ENCODE results near the gene CDH13.

The CDH13 gene

DNA sequence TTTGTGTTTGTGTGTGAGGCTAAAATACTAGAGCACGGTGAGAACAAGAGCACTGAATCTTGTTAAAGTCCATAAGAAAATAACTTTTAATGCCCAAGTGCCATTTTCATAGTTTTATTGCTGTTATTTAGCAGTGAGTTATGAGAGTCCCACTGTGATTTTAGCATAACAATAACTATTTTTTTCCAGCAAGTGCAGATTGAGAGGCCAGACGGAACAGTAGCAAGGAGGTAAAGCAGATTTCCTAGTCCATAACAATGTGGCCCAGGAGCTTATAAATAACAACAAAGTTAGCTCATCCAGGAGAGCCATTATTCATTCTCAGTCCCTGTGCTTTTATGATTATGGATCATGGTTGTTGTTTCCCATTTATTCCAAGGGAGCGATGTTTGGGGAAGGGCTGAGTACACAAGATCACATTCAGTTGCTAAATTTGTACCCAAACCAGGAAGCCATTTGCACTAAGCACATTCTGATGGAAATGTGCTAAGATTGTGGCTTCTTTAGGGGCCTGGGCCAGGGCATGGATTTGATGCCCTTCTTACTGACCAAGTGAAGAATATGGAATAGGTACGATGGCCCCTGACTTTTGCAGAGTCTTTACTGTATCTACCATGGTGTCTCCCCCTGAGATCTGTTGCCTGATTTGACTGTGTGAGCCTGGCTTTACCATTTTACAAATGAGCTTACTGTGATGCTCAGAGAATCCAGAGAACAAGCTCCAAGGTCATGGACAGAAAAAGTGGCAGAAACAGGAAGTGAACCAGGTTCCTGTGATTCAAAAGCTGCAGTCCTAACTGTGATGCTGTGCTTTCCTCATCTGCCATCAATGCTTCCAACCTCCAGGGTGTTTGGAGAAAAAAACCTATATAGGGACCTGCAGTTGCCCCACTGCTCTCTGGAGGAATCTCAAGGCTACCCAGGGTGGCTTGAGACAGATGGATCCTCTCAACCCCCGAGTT lies 976.3 kb downstream of the CDH13 start:
- DNase-seq = no peak

- no peak for DNase-seq
Measured at GRCh38 chr16:83603723-83604570, 977.2 kb downstream of the CDH13 start.

DNA sequence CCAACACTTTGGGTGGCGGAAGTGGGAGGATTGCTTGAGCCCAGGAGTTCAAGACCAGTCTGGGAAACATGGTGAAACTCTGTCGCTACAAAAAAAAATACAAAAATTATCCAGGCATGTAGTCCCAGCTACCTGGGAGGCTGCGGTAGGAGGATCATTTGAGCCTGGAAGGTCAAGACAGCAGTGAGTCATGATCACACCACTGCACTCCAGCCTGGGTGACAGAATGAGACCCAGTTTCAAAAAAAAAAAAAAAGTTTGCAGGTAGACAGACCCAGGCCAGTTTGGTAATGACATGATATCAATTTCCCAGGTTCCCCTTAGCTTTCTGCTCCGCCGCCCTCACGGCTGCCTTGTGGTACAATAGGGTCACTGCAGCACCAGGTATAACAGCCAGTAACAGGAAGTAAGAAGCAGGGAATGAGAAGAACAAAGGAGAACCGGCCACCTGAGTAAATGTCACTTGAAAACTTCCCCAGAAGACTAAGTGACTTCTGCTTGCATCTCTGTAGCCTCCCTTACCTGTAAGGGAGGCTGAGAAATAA lies 979.8 kb downstream of the CDH13 start:
- DNase-seq = no peak

DNA sequence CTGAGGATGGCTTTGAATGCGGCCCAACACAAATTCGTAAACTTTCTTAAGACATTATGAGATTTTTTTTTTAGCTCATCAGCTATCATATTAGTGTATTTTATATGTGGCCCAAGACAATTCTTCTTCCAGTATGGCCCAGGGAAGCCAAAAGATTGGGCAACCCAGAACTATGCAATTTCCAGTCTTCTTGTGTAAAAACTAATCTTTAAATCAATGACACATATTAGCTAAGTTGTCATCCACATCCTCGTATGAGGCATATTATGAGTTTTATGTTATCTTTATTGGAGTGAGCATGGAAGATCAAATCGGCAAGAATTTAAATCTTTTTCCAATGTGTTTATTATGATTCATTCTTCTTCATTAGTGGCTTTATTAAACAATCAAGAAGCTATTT lies 982.4 kb downstream of the CDH13 start:
- no peak for DNase-seq

DNA sequence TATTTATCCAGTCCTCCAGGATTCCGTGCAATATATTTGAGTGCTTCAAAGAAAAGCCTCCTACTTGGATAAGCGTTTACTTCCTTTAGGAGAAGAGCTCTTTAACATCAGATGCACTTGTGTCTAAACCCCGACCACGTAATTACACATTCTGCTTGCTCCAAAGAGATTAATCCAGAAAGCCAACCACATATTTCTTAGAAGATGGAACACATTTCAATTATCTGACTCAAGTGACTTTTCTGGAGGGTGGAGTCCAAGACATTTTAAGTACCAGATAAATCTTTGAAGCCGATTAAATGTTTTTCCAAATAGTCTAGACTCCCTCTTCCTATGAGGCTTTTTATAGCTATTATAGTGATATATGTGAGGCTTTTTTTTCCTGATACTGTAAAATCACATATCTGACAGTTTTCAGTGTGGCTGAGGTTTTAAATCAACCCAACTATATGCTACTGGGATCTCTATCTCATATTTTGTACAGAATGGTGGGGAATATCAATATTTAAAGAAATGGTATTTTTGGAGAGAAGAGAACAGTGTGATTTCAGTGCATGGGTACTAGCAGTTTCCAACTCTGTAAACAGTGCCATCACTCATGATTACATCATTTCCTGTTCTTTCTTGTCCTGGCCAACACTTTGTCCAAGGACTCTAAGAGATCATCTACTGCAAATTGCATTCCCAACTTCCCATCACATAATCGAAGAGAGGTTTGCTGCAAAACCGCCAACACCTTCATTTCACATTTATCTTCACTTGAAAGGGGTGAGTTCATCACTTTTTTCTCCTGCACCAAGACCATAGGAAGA lies 988.6 kb downstream of the CDH13 start:
- no peak for DNase-seq

GRCh38 chr16:83615953-83616350 lies 989.2 kb downstream of the CDH13 start:
- DNase-seq = no peak

DNA sequence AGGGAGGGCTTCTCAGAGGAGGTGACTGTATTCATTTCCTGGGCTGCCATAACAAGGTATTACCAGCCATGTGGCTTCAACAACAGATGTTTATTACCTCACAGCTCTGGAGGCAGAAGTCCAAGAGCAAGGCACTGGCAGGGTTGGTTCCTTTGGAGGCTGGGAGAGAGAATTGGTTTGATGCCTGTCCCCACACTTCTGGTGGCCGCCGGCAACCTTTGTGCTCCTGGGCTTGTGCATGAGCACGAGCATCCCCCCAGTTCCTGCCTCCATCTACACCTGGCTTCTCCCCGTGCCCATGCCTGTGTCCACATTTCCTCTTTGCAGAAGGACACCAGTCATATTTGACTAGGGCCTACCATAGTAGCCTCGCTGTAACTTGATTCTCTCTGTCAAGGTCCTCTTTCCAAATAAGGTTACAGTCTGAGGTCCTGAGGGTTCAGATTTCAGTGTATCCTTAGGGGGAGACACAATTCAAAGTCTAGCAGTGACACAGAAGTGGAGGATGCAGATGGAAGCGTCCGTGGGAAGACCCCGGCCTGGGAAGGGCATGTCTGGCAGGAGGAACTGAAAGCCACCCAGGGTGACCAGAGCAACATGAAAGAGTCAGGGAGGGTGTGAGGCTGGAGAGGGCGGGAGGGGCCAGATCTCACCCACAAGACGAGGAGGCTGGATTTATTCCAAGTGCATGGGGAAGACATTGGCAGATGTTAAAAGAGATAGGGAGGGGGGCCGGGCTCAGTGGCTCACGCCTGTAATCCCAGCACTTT lies 992.8 kb downstream of the CDH13 start:
- DNase-seq = no peak

GRCh38 chr16:83622010-83622409 lies 995.2 kb downstream of the CDH13 start:
- DNase-seq = no peak

GRCh38 chr16:83623091-83623730 lies 996.4 kb downstream of the CDH13 start:
- no peak for DNase-seq

DNA sequence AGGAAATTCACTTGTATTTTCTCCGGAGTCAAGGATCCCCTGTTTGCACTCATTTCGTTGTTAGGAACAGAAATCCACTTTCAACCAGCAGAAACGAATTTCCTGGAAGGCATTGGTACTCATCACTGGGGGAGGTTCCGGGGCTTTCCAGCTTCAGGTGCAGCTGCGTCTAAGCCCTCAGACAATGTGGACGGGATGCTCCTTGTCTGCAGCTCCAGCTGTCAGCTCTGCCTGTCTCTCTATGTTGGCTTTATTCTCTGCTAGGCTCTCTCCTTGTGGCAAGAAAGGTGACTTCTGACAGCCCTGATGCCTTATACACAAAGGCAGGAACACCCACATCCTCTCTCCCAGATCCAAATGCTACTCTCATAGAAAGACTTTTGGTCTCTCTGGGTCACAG lies 997.1 kb downstream of the CDH13 start:
- DNase-seq = no peak

DNA sequence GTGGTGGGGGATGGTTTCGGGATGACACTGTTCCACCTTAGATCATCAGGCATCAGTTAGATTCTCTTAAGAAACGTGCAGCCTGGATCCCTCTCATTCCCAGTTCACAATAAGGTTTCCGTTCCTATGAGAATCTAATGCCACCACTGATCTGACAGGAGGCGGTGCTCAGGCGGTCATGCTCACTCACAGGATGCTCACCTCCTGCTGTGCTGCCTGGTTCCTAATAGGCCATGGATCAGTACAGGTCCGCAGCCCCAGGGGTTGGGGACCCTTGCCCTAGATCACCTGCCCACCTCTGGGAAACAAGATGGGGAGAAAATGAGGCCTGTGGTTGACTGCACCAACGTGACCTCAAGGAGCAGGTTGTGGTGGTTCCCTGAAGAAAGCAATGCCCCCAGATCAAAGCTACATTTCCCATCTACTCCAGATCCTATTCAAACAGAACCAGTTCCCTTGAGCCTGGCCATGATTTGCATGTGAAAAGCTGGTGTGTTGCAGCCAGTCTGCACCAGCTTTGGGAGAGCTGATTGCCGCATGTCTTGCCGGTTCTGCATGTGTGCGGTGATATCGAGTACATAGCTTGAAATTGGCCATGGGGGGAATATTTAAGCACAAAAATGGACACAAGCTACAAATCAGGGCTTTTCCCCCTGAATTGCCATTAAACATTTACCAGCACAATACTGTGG lies 997.8 kb downstream of the CDH13 start:
- DNase-seq = no peak

GRCh38 chr16:83626204-83626603 lies 999.4 kb downstream of the CDH13 start:
- DNase-seq = no peak

DNA sequence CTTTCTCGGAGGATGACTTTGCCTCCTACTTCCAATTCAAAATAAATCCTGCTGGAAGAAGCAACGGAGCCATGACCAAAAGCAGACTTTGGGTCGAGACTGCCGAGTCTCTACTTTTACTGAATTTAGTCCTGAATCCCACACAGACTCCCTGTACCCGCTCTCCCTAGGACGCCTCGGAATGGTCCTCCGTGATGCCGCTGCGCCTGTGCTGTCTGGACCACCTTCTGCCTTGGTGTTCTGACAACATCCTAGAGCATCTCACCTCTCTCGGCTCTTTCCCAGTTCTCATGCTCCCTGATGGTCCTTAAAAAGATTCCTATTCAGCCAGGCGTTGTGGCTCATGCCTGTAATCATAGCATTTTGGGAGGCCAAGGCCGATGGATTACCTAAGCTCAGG lies 999.9 kb downstream of the CDH13 start:
- no peak for DNase-seq

GRCh38 chr16:83627996-83628395 lies 1001.2 kb downstream of the CDH13 start:
- DNase-seq = no peak

GRCh38 chr16:83629426-83629825 lies 1002.7 kb downstream of the CDH13 start:
- no peak for DNase-seq

GRCh38 chr16:83629836-83630235 lies 1003.1 kb downstream of the CDH13 start:
- DNase-seq = no peak

- no peak for DNase-seq
Measured at GRCh38 chr16:83630979-83631378, 1004.2 kb downstream of the CDH13 start.

DNA sequence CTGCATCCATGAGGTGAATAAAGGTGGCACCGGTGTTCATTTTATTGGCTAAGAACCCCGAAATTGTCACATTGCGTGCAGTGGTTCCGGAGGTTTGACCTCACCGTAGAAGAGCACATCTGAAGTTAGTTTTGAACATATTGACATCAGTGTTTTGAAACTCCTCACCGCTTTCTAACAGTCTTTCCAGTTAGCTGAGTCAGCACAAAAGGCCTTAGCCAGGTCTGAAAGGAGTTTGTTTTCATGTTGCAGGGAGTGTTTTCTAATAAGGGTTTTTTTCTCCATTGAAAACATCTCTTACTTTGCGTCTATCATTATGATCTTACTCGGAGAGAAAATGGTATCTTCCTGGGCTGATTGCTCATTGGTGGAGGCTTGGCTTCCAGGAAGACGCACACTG lies 1006.5 kb downstream of the CDH13 start:
- no peak for DNase-seq

GRCh38 chr16:83648347-83648746 lies 1021.6 kb downstream of the CDH13 start:
- DNase-seq = no peak

GRCh38 chr16:83651871-83652270 lies 1025.1 kb downstream of the CDH13 start:
- no peak for DNase-seq

GRCh38 chr16:83652943-83653342 lies 1026.2 kb downstream of the CDH13 start:
- no peak for DNase-seq
